Body of pancreas (tissue), 4 donors: ENCODE results near the gene SUPT20HL1.
"Not testable (repeated sequence)": the region's sequence is repeated elsewhere in the genome, so short reads cannot be mapped to it uniquely, and the experiment has no call there.

Experiments
- CTCF ChIP-seq, 7 experiments: fragments of 450-650 bp in 4 of 7; fragments of 200-600 bp in 3 of 7; sonication (generic) in 3 of 7; IDR thresholded peaks; one replicate each; pipeline ENCODE4 v1.5.1; 2016 to 2019; ENCODE audit warnings: antibody characterized with exemption in 7 of 7
- POLR2A ChIP-seq, 3 donors: fragments of 450-650 bp; IDR thresholded peaks; one replicate each; pipeline ENCODE4 v1.6.1; 2016; ENCODE audit warnings: antibody characterized with exemption in 3 of 3, mild to moderate bottlenecking in 2 of 3

GRCh38 chrX:24366762-24367400 lies 6.4 kb downstream of the SUPT20HL1 start:
- not testable (repeated sequence) for TF ChIP-seq POLR2A, CTCF (IDR thresholded peaks at IDR 0.05)
